Measurements from ENCODE around the gene ZNF324B.
"Not testable (repeated sequence)": the region's sequence is repeated elsewhere in the genome, so short reads cannot be mapped to it uniquely, and the experiment has no call there.

ZNF324B gene

GRCh38 chr19:58456111-58456510, 4.7 kb downstream of the ZNF324B start:
- DNase-seq, result no peak

- DNase-seq, result no peak
These were observed 8.6 kb downstream of the ZNF324B start for GRCh38 chr19:58460039-58460438.

- no peak for DNase-seq
These were observed 14.8 kb downstream of the ZNF324B start for GRCh38 chr19:58466089-58466759.

GRCh38 chr19:58466760-58467589, 15.6 kb downstream of the ZNF324B start, which contains the start of gene ZNF324:
TSS of gene ZNF324 (plus strand) at chr19:58467080. CDS start at chr19:58469186, 2,106 bp downstream.
- peak; percentile 74 for DNase-seq

- DNase-seq, result no peak
These were observed 16.9 kb downstream of the ZNF324B start for GRCh38 chr19:58468216-58468839.

GRCh38 chr19:58469241-58470013, 18.0 kb downstream of the ZNF324B start:
- no peak for DNase-seq

- DNase-seq, result not testable (repeated sequence)
These were observed 19.6 kb downstream of the ZNF324B start for GRCh38 chr19:58470837-58471543.

- no peak for DNase-seq
These were observed 20.3 kb downstream of the ZNF324B start for GRCh38 chr19:58471736-58472135.

GRCh38 chr19:58473775-58474174, 22.4 kb downstream of the ZNF324B start:
- no peak for DNase-seq

- DNase-seq, result no peak
These were observed 23.0 kb downstream of the ZNF324B start for GRCh38 chr19:58474291-58474996.

- no peak for DNase-seq
These were observed 23.7 kb downstream of the ZNF324B start for GRCh38 chr19:58474997-58475713.

- peak; percentile 93 for DNase-seq
These were observed 24.5 kb downstream of the ZNF324B start, which contains the start of gene ZNF446 for GRCh38 chr19:58475714-58476497. TSS of gene ZNF446 (plus strand) at chr19:58476352. CDS start at chr19:58477219, 867 bp downstream.

GRCh38 chr19:58476498-58477015, 25.1 kb downstream of the ZNF324B start:
- DNase-seq, result no peak

GRCh38 chr19:58477130-58477529, 25.7 kb downstream of the ZNF324B start:
- no peak for DNase-seq

- DNase-seq, result no peak
These were observed 26.4 kb downstream of the ZNF324B start for GRCh38 chr19:58477871-58478270.

- no peak for DNase-seq
These were observed 27.9 kb downstream of the ZNF324B start for GRCh38 chr19:58479303-58479702.

- no peak for DNase-seq
These were observed 28.5 kb downstream of the ZNF324B start for GRCh38 chr19:58479736-58480480.

GRCh38 chr19:58480481-58480830, 29.0 kb downstream of the ZNF324B start:
- DNase-seq, result no peak

GRCh38 chr19:58480831-58481230, 29.4 kb downstream of the ZNF324B start:
- DNase-seq, result no peak
